CD8-positive, alpha-beta memory T cell (primary cell): ENCODE measurements around the gene SSH2. TPM values are rescaled to one million over a fixed set of nuclear protein-coding genes. Genes with fewer than 3 reads are reported as not detected.
A peak's percentile ranks its signal among the peaks of the same experiment; 100 is the strongest.

ENCODE experiments used
- CTCF ChIA-PET: fragments of 350-600 bp; sonication (Branson Sonifier 250); formaldehyde crosslinking; loops from one replicate; lab custom pipeline; 2021; ENCODE audit warnings: antibody characterized with exemption; lab: Charles Lee
- POLR2A ChIA-PET: fragments of 350-600 bp; sonication (Branson Sonifier 250); formaldehyde crosslinking; loops from one replicate; lab custom pipeline; 2021; ENCODE audit warnings: antibody characterized with exemption; lab: Charles Lee
- DNase-seq, 5 donors: peaks; one replicate each; pipeline versions ENCODE4 v3.0.0 to v3.0.0-alpha.2; 2020 to 2022; ENCODE audit warnings: mixed read lengths in 1 of 5
- H3K27ac ChIP-seq: one replicate; pipeline ENCODE4 v1.7.0; 2013; ENCODE audit warnings: low read depth, mild to moderate bottlenecking, low read length, moderate library complexity
- H3K27me3 ChIP-seq: 2 replicates; pipeline ENCODE4 v1.7.0; 2013; ENCODE audit warnings: low read length, mild to moderate bottlenecking; ENCODE audit not compliant: insufficient read depth, poor library complexity, severe bottlenecking
- H3K36me3 ChIP-seq: 2 replicates; pipeline ENCODE4 v1.7.0; 2013; ENCODE audit warnings: mild to moderate bottlenecking, low read length, moderate library complexity; ENCODE audit not compliant: insufficient read depth
- H3K4me1 ChIP-seq: 2 replicates; pipeline ENCODE4 v1.7.0; 2013; ENCODE audit warnings: mild to moderate bottlenecking, low read length, moderate library complexity; ENCODE audit not compliant: insufficient read depth
- H3K4me3 ChIP-seq: 2 replicates; pipeline ENCODE4 v1.7.0; 2013; ENCODE audit warnings: mild to moderate bottlenecking, low read length
- H3K9me3 ChIP-seq: 2 replicates; pipeline ENCODE4 v1.7.0; 2013; ENCODE audit warnings: mild to moderate bottlenecking, low read length
- H3K27ac Mint-ChIP-seq, 8 donors: one replicate each; pipeline ENCODE4 v1.8.0; 2020 to 2021; ENCODE audit warnings: mixed read lengths in 8 of 8, mild to moderate bottlenecking in 6 of 8, inconsistent platforms in 3 of 8, moderate library complexity in 3 of 8
- H3K27me3 Mint-ChIP-seq, 2 donors: one replicate each; pipeline ENCODE4 v1.8.0; 2020 to 2021; ENCODE audit warnings: mixed read lengths in 2 of 2, mild to moderate bottlenecking in 1 of 2, moderate library complexity in 1 of 2
- H3K36me3 Mint-ChIP-seq, 3 donors: one replicate each; pipeline ENCODE4 v1.8.0; 2020 to 2021; ENCODE audit warnings: mixed read lengths in 3 of 3, inconsistent platforms in 1 of 3, mild to moderate bottlenecking in 1 of 3
- H3K4me1 Mint-ChIP-seq, 3 donors: one replicate each; pipeline ENCODE4 v1.8.0; 2020 to 2021; ENCODE audit warnings: mixed read lengths in 3 of 3, inconsistent platforms in 1 of 3, mild to moderate bottlenecking in 1 of 3
- H3K4me3 Mint-ChIP-seq, 7 donors: one replicate each; pipeline ENCODE4 v1.8.0; 2020 to 2021; ENCODE audit warnings: mixed read lengths in 7 of 7, mild to moderate bottlenecking in 6 of 7, moderate library complexity in 4 of 7, inconsistent platforms in 2 of 7
- H3K9me3 Mint-ChIP-seq, 5 donors: one replicate each; pipeline ENCODE4 v1.8.0; 2020 to 2022; ENCODE audit warnings: mixed read lengths in 5 of 5, mild to moderate bottlenecking in 3 of 5, moderate library complexity in 2 of 5, inconsistent platforms in 1 of 5
- polyA plus RNA-seq: library from polyadenylated mRNA; unstranded; fragments of 300-500 nt; fragmentation: Illumina TruSeq; gene quantifications from one replicate; pipeline ENCODE4 v1.2.3, GENCODE V29; 2021
- total RNA-seq, 2 experiments: library from RNA; stranded (reverse); gene quantifications; one replicate each; pipeline ENCODE4 v1.2.3, GENCODE V29; 2021

SSH2 gene
- total and polyA plus RNA-seq, 3 experiments from 2014 or later = 28.1 to 35.9 (median 32.1) TPM

- no peaks in the 10 kb centered on the region for H3K9me3 ChIP-seq
- Mint-ChIP-seq H3K36me3 (no peaks in the 10 kb centered on the region), H3K9me3 (no peaks in the 10 kb centered on the region), H3K27me3 (no peaks in the 10 kb centered on the region), H3K4me3 (peak overlapping the region; percentile 91 to 97 (median 93)), H3K27ac (peak overlapping the region; percentile 88 to 97 (median 96)), H3K4me1 (peaks cover 33 to 47% (median 34%) of the 10 kb centered on the region in 3 donors)
- no peaks in the 10 kb centered on the region for H3K36me3 ChIP-seq
- peak; percentile 60 to 89 (median 77) for DNase-seq
- CTCF ChIA-PET = interaction anchor here (0.6 to 13.2 kb wide), 10 partner anchors 8 to 316 kb away, joined by 3 to 436 read pairs (median 4); partner anchors contain the start of genes ABHD15, ANKRD13B, GIT1 and TP53I13
- peak overlapping the region; percentile 39 for H3K27ac ChIP-seq
- peaks cover 40% of the 10 kb centered on the region for H3K4me1 ChIP-seq
- no peaks in the 10 kb centered on the region for H3K27me3 ChIP-seq
- POLR2A ChIA-PET = interaction anchor here (0.5 to 3.9 kb wide), 9 partner anchors 11 to 147 kb away, joined by 3 to 18 read pairs (median 6); partner anchors contain the start of genes ABHD15 and ANKRD13B
- H3K4me3 ChIP-seq = peak overlapping the region; percentile 72
Measured at GRCh38 chr17:29615048-29615385, 315.0 kb downstream of the SSH2 start.

GRCh38 chr17:29614349-29615047 is 315.5 kb downstream of the SSH2 start:
- Histone ChIP-seq H3K36me3 (no peaks in the 10 kb centered on the region), H3K27me3 (no peaks in the 10 kb centered on the region), H3K4me3 (peak overlapping the region; percentile 72), H3K27ac (no peak overlapping the region), H3K4me1 (peaks cover 40% of the 10 kb centered on the region), H3K9me3 (no peaks in the 10 kb centered on the region)
- Mint-ChIP-seq H3K4me3 (peak overlapping the region; percentile 91 to 97 (median 93)), H3K27me3 (no peaks in the 10 kb centered on the region), H3K9me3 (no peaks in the 10 kb centered on the region), H3K27ac (peak overlapping the region; percentile 88 to 97 (median 96)), H3K36me3 (no peaks in the 10 kb centered on the region), H3K4me1 (peaks cover 33 to 47% (median 34%) of the 10 kb centered on the region in 3 donors)
- ChIA-PET CTCF (interaction anchor here (0.9 to 13.2 kb wide), 10 partner anchors 9 to 316 kb away, joined by 3 to 436 read pairs (median 10); partner anchors contain the start of genes ABHD15, ANKRD13B, GIT1 and SSH2), POLR2A (interaction anchor here (0.5 to 3.9 kb wide), 10 partner anchors 11 to 147 kb away, joined by 3 to 18 read pairs (median 6); partner anchors contain the start of genes ABHD15 and ANKRD13B)
- no peak for DNase-seq

GRCh38 chr17:29613856-29614255 is 316.2 kb downstream of the SSH2 start:
- Mint-ChIP-seq H3K9me3 (no peaks in the 10 kb centered on the region), H3K4me1 (peaks cover 33 to 47% (median 34%) of the 10 kb centered on the region in 3 donors), H3K27me3 (no peaks in the 10 kb centered on the region), H3K4me3 (peak overlapping the region; percentile 44 to 91 (median 79)), H3K36me3 (no peaks in the 10 kb centered on the region), H3K27ac (peak overlapping the region in 3 of 8 donors; percentile 39 to 46 (median 42))
- CTCF ChIA-PET = interaction anchor here (0.8 to 13.2 kb wide), 11 partner anchors 9 to 317 kb away, joined by 3 to 436 read pairs (median 10); partner anchors contain the start of genes ABHD15, ANKRD13B, GIT1 and SSH2
- Histone ChIP-seq H3K4me1 (peaks cover 40% of the 10 kb centered on the region), H3K27ac (no peak overlapping the region), H3K9me3 (no peaks in the 10 kb centered on the region), H3K27me3 (no peaks in the 10 kb centered on the region), H3K4me3 (peak overlapping the region; percentile 53), H3K36me3 (no peaks in the 10 kb centered on the region)
- no peak for DNase-seq
- POLR2A ChIA-PET = interaction anchor here (0.6 to 1.2 kb wide), 6 partner anchors 9 to 166 kb away, joined by 4 to 7 read pairs (median 6); partner anchors contain the start of genes ANKRD13B and CORO6

- ChIA-PET POLR2A (interaction anchor here (0.7 to 1.2 kb wide), 5 partner anchors 9 to 166 kb away, joined by 4 to 7 read pairs (median 6); partner anchors contain the start of genes ANKRD13B and CORO6), CTCF (interaction anchor here (0.7 to 13.2 kb wide), 16 partner anchors 8 to 317 kb away, joined by 3 to 436 read pairs (median 4); partner anchors contain the start of genes ABHD15, ANKRD13B, GIT1 and SSH2)
- H3K36me3 Mint-ChIP-seq = no peaks in the 10 kb centered on the region
- H3K36me3 ChIP-seq = no peaks in the 10 kb centered on the region
- H3K27ac Mint-ChIP-seq = peak overlapping the region in 2 of 8 donors; percentile 39 to 46
- peak; percentile 84 to 93 (median 93) for DNase-seq
- no peaks in the 10 kb centered on the region for H3K9me3 ChIP-seq
- H3K9me3 Mint-ChIP-seq = no peaks in the 10 kb centered on the region
- H3K4me1 Mint-ChIP-seq = peaks cover 33 to 46% (median 34%) of the 10 kb centered on the region in 3 donors
- peak overlapping the region; percentile 53 for H3K4me3 ChIP-seq
- no peaks in the 10 kb centered on the region for H3K27me3 Mint-ChIP-seq
- peaks cover 40% of the 10 kb centered on the region for H3K4me1 ChIP-seq
- H3K4me3 Mint-ChIP-seq = peak overlapping the region; percentile 44 to 91 (median 79)
- H3K27ac ChIP-seq = no peak overlapping the region
- no peaks in the 10 kb centered on the region for H3K27me3 ChIP-seq
Measured at GRCh38 chr17:29613352-29613837, 316.6 kb downstream of the SSH2 start.

GRCh38 chr17:29612404-29613280 is 317.4 kb downstream of the SSH2 start:
- H3K27ac Mint-ChIP-seq = no peak overlapping the region
- H3K9me3 Mint-ChIP-seq = no peaks in the 10 kb centered on the region
- ChIA-PET POLR2A (interaction anchor here (0.9 to 1.2 kb wide), 2 partner anchors 25 to 47 kb away, joined by 4 to 7 read pairs; no protein-coding TSS in a partner anchor), CTCF (interaction anchor here (0.7 to 13.2 kb wide), 16 partner anchors 8 to 318 kb away, joined by 3 to 436 read pairs (median 4); partner anchors contain the start of genes ABHD15, ANKRD13B, GIT1 and SSH2)
- Histone ChIP-seq H3K36me3 (no peaks in the 10 kb centered on the region), H3K9me3 (no peaks in the 10 kb centered on the region), H3K27ac (no peak overlapping the region), H3K4me3 (peak overlapping the region; percentile 53), H3K27me3 (no peaks in the 10 kb centered on the region), H3K4me1 (peaks cover 37% of the 10 kb centered on the region)
- H3K36me3 Mint-ChIP-seq = no peaks in the 10 kb centered on the region
- no peak for DNase-seq
- no peaks in the 10 kb centered on the region for H3K27me3 Mint-ChIP-seq
- peak overlapping the region in 2 of 7 donors; percentile 37 to 41 for H3K4me3 Mint-ChIP-seq
- peaks cover 33 to 41% (median 34%) of the 10 kb centered on the region in 3 donors for H3K4me1 Mint-ChIP-seq

- no peak for DNase-seq
- Histone ChIP-seq H3K4me3 (no peak overlapping the region), H3K4me1 (peaks cover 32% of the 10 kb centered on the region), H3K27ac (no peak overlapping the region), H3K27me3 (no peaks in the 10 kb centered on the region), H3K36me3 (no peaks in the 10 kb centered on the region), H3K9me3 (no peaks in the 10 kb centered on the region)
- Mint-ChIP-seq H3K4me3 (peak overlapping the region in 1 of 7 donors; percentile 28), H3K36me3 (no peaks in the 10 kb centered on the region), H3K4me1 (peaks cover 27 to 35% (median 32%) of the 10 kb centered on the region in 3 donors), H3K9me3 (no peaks in the 10 kb centered on the region), H3K27me3 (no peaks in the 10 kb centered on the region), H3K27ac (no peak overlapping the region)
- ChIA-PET POLR2A (no interaction called here), CTCF (interaction anchor here (1.6 to 13.2 kb wide), 3 partner anchors 14 to 319 kb away, joined by 3 to 436 read pairs (median 15); partner anchors contain the start of genes ABHD15, GIT1, SSH2 and TP53I13)
Measured at GRCh38 chr17:29612094-29612403, 318.0 kb downstream of the SSH2 start.
